Cardiac septum (tissue), 1 donor: ENCODE measurements around the gene RPS14. TPM values are rescaled to one million over a fixed set of nuclear protein-coding genes. Genes with fewer than 3 reads are reported as not detected.
A peak's percentile ranks its signal among the peaks of the same experiment; 100 is the strongest.

Experiments used
- DNase-seq: peaks from one replicate; pipeline ENCODE4 v3.0.0-alpha.2; 2020; ENCODE audit warnings: low spot score
- intact Hi-C: fragments of 100-400 bp; cut with DNase I; formaldehyde crosslinking; loops from one replicate; pipeline ENCODE4 v1.14.0; 2022
- total RNA-seq: library from RNA; stranded (reverse); fragmentation: NEBNext Ultra II Directional; extraction: Animal tissue kit (Norgen Biotek cat#: 25700); gene quantifications from one replicate; pipeline ENCODE4 v1.2.1, GENCODE V29; 2021
- donor health status: DM: no; HTN: no; CAD: no.

RPS14 gene
- total RNA-seq, 1 donor from 2014 or later, result 852 TPM

DNA sequence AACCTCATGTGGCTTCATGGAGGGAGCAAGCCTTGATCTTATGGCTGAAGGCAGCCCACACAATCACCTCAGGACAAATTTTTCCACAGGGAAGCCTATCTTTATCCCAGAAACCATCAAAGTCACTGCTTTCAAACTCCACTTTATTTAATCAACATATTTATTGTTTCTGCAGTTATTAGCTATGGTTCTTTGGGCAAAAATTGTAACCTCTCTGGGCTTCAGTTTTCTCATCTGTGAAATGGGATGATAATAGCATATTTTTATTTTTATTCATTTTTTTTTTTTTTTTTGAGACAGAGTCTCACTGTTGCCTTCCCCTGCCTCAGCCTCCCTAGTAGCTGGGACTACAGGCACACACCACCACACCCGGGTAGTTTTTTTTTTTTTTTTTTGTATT lies 2.1 kb upstream of the RPS14 start:
- no peak for DNase-seq
- intact Hi-C loops, result loop anchor here (5.0 kb wide), 2 partner anchors 94 to 251 kb away; partner anchors contain the start of genes RBM22 and TCOF1

DNA sequence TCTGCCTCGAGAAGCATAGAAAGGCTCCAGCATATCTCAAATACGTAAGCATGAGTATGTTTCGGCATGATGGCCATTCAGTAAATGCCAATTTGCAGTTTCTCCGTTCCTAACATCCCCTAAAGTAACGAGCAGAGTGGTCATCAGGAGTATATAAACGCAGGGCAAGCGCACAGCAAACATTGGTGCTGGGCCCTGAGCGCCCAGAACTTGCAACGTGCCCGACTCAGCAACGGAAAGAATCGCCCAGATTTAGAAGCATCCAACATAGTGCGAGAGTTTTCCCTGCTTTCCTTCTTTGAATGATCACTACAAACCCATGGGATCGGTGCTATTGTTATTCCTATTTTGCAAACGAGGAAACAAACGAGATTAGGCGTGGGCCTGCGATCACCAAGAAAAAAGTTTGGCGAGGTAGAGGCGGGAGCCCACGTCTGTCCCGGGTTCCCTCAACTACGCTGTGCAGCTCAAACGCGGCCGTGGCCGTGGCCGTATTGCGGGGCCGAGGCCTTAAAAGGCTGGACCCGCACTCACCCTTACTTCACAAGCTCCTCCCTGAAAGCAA lies 505 bp downstream of the RPS14 start:
- intact Hi-C loops, result loop anchor here (5.0 kb wide), 1 partner anchor 308 kb away; the partner anchor contains the start of gene DCTN4
- no peak for DNase-seq

DNA sequence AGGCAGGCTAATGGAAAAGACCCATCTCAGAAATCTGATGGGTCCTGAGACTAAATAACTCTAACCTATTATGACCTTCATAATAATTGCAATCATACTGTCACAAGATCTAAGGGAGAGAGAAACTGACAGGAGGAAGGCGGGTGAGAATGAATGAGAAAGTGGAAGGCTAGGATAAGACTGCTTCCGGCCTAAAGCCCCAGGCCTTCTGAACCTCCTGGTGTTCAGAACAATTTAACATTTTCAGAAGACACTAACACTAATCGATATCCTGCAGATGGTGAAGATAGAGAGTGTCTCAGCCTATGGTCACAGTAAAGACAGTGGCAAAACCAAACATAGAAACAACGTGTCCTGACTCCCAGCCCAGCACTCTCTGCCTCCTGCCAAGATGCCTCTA lies 1.2 kb downstream of the RPS14 start:
- DNase-seq, result no peak
- intact Hi-C loops, result loop anchor here (5.0 kb wide), 1 partner anchor 309 kb away; the partner anchor contains the start of gene DCTN4

DNA sequence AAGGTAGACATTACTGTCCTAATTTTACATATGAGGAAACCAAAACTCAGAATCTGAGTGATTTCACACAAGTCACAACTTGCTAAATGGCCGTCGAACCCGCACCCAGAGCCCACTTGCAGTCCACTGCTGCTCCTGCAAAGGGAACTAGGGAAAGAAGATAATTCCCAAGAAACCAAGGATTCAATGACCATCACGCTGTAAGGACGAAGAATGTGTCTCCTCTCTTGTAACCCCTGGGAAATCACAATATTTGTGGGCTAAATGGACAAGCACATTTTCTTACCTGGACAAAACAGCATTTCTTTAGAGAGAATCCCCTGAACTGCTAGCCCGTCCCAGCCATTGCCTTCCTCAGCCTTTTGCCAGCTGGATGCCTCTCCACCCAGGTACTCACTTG lies 2.4 kb downstream of the RPS14 start:
- intact Hi-C loops, result loop anchor here (5.0 kb wide), 1 partner anchor 310 kb away; the partner anchor contains the start of gene DCTN4
- no peak for DNase-seq

DNA sequence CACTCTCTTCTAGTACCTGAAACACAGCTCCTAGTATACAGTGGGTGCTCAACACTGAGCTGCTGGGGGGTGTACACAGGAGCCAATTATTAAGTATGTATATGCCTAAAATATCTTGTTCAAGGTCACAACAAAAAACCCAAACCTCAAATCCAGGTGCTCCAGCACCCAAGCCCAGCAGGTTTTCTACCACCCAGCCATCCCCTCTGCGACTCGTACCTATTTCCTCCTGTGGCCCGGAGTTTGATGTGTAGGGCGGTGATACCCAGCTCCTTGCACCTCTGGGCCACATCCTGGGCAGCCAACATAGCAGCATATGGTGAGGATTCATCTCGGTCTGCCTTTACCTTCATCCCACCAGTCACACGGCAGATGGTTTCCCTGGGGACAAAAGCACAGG lies 3.0 kb downstream of the RPS14 start:
- no peak for DNase-seq
- intact Hi-C loops, result loop anchor here (5.0 kb wide), 1 partner anchor 311 kb away; the partner anchor contains the start of gene DCTN4

DNA sequence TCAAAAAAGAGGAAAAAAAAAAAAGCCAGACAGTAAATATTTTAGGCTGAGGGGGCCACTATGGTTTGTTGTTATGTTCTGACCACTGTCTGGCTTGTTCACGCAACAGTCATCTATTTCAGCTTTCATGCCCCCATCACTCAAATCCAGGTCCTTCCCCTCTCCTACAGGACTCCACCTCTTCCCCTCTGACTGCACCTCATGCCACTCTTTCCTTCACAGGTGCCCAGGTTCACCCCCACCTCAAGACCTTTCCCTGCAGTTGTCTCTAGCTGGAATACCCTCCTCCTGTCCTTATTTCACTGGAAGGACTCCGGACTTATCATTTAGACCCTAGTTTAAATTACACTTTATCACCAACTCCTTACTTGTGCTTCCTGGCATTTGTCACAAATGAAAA lies 3.5 kb downstream of the RPS14 start:
- no peak for DNase-seq
- intact Hi-C loops, result loop anchor here (5.0 kb wide), 1 partner anchor 311 kb away; the partner anchor contains the start of gene DCTN4

DNA sequence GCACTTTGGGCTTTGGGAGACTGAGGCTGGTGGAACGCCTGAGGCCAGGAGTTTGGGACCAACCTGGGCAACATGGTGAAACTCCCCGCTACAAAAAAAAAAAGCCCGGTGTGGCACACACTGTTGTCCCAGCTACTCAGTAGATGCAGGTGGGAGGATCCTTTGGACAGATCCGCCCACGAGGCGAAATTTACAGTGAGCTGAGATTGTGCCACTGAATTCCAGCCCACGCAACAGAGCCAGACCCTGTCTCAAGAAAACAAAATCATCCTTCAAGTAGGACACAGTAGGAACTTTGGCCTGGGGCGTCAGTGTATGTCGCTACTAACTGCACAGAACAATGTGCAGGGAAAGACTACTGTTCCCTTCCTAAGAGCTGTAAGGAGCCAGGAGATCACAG lies 4.8 kb downstream of the RPS14 start:
- DNase-seq, result no peak
- intact Hi-C loops, result loop anchor here (5.0 kb wide), 1 partner anchor 313 kb away; the partner anchor contains the start of gene DCTN4

DNA sequence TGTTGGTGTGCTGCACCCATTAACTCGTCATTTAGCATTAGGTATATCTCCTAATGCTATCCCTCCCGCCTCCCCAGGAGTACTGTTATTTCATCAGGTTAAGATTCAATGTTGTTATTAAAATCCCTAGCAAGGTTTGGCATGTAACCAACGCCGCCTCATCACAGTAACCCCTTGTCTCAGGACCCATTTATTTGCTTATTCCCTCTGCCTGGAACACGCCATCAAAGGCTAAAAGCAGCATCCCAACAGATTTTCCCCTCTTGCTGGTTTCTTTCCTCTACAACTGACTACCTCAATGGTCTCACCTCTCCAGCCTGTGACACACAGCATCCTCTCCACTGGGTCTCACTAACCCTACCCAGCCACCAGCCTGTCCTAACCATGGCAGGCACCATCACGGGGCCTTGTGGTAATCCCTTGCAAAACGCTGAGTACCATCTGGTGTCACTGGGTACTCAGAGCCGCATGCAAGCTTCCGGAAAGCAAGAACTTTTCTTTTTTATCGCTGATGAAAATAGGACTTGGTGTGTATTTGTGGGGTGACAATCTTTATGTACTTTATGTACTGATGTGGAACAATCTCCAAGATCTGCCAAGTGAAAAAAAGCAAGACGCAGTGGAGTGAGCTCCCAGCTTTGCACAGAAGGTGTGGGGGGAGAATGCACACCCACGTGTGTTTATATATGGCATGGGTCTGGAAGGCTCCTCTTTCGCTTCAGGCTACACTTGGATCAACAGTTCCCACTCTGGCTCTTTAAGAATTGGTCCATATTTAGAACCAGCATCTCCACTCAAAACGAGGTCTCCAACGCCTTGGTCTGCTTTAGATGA lies 6.1 kb downstream of the RPS14 start:
- DNase-seq, result no peak
- intact Hi-C loops, result no loop called here

DNA sequence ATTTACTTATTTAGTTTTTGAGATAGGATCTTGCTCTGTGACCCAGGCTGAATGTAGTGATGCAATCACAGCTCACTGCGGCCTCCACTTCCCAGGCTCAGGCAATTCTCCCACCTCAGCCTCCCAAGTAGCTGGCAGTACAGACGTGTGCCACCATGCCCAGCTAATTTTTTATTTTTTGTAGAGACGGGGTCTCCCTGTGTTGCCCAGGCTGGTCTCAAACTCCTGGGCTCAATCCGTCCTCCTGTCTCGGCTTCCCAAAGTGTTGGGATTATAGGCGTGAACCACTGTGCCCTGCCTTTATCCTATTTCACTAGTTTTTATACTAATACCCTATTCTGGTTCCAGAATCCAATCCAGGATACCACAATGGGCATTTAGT lies 6.8 kb downstream of the RPS14 start:
- DNase-seq, result no peak
- intact Hi-C loops, result no loop called here

DNA sequence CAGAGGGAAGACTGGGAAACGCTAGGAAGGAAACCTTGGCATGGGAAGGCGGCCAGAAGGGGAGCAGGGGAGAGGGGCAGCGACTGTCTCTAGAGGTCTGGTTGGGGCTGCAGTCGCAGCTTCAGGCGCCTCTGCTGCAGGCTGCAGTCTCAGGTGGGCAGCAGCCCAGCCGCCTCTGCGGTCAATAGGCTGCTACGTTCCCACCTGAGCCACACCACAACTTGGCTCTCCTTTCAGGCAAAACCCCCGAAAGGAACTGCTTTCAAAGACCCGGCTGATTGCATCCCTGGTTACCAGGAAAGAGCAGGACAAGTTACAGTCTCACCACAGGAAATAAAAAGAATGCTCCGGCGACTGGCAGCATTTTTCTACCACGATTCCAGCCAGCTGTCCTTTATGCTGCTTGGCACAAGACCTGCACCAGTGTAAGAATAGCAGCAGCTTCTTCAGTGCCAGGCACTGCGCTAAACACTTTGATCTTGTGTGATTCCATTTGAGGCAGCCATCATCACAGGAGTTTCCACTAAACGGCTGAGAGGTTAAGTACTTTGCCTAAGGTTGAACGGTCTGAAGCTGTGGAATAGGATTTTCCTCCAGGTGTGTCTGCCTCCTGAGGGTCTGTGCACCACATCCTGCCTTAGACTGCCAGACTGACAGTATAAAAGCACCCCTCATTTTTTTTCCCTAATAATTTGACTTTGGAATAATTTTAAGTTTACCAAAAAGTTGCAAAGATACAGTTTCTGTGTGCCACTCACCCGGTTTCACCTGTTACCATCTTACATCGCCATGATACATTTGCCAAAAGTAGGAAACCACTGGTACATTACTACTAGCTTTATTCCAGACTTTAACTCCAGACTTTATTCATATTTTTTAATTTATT lies 7.5 kb downstream of the RPS14 start:
- no peak for DNase-seq
- intact Hi-C loops, result no loop called here

DNA sequence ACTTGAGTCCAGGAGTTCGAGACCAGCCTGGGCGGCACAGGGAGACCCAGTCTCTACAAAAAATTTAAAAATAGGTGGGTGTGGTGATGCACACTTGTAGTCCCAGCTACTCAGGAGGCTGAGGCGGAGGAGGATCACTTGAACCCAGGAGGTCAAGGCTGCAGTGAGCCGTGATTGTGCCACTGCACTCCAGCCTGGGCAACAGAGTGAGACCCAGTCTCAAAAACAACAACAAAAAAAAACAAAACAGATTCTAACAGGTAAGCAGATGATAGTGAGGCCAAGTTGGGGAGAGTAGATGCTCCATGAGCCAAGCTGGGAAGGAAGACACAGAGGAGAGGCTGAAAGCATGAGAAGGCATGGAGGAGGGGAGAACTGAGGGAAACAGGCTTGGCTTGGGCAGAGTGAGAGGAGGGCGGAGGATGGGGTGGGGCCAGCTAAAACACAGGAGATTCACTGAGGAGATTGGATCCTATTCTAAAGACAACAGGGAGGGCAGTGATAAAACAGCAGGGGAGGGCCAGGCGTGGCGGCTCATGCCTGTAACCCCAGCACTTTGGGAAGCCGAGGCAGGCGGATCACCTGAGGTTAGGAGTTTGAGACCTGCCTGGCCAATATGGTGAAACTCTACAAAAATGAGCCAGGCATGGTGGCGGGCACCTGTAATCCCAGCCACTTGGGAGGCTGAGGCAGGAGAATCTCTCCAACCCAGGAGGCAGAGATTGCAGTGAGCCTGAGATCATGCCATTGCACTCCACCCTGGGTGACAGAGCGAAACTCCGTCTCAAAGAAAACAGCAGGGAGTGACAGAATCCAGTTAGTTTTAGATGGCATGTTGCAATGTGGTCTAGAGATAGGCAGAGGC lies 8.4 kb downstream of the RPS14 start:
- intact Hi-C loops, result no loop called here
- no peak for DNase-seq

DNA sequence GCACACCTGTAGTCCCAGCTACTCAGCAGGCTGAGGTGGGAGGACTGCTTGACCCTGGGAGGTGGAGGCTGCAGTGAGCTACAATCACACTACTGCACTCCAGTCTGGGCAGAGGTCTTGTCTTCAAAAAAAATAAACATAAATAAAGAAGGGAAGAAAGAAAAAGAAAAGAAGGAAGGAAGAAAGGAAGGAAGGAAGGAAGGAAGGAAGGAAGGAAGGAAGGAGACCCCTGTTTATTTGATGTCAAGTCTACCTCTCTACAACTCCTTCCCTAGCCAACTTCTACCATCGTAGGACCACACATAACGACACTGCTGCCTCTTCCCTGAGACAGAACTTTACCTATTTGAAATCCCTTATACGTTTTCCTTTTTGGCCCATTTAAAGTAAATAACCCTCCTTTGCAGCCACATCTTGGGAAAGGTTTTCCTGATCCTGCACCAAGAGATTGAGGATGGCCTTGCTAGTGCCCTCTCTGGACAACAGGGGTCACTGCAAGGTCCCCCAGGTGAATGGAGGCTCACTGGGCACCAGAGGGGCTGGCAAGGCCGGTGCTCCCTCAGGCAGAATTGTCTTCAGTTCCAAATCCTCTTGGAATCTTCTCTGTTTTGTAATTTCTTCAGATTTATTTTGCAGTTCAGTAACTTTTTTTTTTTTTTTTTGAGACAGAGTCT lies 10.5 kb downstream of the RPS14 start:
- intact Hi-C loops, result loop anchor here (5.0 kb wide), 1 partner anchor 312 kb away; no protein-coding TSS in a partner anchor
- DNase-seq, result no peak

DNA sequence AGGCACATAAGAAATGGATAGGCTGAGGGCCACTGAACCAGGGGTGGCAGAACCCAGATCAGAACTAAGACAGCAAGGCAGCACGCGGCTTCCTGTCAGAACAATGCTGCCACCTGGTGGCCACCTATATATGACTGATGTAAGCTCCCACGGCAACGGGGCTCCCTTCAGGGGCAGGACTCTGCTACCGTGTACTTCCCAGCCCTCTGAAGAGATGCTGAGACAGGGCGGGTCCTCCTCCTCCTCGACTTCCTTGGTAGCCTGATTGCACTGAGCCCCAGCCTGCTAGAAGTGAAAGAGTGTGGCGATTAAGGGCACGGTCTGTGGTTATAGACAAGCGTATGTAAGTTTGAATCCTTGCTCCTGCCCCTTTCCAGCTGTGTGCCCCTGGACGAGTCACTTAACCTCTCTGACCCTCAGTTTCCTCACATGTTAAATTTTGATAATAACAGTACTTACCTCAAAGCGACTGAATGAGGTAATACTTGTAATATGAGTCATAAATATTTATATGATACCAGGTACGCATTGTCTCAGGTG lies 13.3 kb downstream of the RPS14 start:
- peak; percentile 92 for DNase-seq
- intact Hi-C loops, result loop anchor here (5.0 kb wide), 1 partner anchor 309 kb away; no protein-coding TSS in a partner anchor

DNA sequence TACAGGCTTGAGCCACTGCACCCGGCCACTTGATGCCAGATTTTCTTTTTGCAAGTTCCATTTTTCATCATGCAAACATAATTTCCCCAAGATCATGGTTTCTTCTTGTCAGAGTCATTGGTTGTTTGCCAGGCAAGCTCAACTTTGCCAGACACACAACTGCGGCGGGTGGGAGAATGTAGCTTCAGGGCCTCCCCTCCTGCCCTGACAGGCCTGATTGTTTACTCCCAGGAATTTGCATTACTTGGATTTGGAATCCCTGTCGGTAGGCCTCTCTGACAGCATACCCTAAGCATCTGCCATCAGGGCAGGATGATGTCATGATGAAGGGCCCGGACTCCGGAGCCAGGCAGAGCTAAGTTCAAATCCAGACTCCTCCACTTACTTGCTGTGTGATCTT lies 15.1 kb downstream of the RPS14 start:
- intact Hi-C loops, result no loop called here
- DNase-seq, result no peak

DNA sequence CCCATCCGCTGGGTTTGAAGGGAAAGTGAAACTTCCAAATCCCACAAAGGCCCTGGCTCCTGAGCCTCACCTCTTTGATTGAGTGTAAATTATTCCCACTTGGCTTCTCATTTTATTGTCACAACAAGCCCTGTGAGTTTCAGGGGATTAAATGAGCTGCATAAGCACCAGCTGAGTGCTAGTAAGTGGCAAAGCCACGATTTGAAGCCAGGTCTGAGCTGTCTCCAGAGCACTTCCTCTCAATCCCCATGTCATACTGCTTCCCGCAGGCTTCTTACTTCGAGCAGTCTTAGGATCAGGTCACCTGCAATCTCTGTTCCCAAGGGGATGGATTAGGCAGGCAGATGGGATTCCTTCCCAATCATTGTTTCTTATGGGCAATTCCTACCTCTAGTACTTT lies 18.0 kb downstream of the RPS14 start:
- no peak for DNase-seq
- intact Hi-C loops, result no loop called here

DNA sequence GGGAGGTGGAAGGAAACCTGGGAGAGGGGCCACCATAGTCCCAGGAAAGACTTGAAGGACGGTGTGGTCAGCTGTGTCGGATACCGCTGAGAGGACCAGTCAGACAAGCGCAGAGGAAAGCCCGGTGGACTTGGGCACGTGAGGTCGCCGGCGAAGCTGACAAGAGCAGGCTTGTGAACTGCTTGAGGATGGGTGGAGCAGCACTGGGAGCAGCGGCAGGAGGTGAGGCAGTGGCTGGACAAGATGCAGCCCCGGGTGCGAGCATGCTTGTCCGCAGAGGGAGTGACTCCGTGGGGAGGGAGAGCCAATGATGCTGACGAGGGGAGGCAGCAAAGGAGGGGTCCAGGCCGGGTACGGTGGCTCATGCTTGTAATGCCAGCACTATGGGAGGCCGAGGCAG lies 18.5 kb downstream of the RPS14 start:
- DNase-seq, result no peak
- intact Hi-C loops, result no loop called here

DNA sequence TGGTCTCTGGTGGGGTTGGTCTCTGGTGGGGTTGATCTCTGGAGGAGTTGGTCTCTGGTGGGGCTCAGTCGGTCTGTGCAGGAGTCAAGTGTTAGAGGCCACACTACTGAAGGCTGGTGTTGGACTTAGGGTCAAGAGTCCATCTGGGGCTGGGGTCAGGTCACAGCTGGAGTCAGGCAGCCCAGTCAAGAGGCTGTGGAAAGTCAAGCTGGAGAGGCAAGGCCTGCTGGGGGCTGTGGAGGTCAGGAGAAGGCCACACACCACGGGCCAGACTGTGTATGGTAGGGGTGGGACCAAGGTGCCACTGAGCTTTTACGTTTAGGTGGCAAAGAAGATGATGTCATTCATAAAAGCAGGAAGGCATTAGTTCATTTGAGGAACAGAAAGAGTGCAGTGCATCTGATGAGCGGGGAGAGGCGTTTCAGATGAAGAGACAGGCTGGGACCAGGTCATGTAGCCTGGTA lies 20.1 kb downstream of the RPS14 start:
- intact Hi-C loops, result no loop called here
- no peak for DNase-seq

DNA sequence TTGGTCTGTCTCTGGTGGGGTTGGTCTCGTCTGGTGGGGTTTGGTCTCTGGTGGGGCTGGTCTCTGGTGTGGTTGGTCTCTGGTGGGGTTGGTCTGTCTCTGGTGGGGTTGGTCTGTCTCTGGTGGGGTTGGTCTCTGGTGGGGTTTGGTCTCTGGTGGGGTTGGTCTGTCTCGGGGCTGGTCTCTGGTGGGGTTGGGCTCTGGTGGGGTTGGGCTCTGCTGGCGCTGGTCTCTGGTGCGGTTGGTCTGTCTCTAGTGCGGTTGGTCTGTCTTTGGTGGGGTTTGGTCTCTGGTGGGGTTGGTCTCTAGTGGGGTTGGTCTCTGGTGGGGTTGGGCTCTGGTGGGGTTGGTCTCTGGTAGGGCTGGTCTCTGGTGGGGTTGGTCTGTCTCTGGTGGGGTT lies 20.6 kb downstream of the RPS14 start:
- DNase-seq, result no peak
- intact Hi-C loops, result no loop called here
